Hematopoietic multipotent progenitor cell treated with erythropoietin and hydrocortisone succinate and interleukin-3 and kit ligand, for 17 days (in vitro differentiated cells): ENCODE measurements around the gene TAC3.
"Not testable (repeated sequence)": the region's sequence is repeated elsewhere in the genome, so short reads cannot be mapped to it uniquely, and the experiment has no call there.

Experiments used
- DNase-seq: peaks from one replicate; pipeline ENCODE4 v3.0.0-alpha.2; 2015; ENCODE audit warnings: low spot score

Gene TAC3

DNA sequence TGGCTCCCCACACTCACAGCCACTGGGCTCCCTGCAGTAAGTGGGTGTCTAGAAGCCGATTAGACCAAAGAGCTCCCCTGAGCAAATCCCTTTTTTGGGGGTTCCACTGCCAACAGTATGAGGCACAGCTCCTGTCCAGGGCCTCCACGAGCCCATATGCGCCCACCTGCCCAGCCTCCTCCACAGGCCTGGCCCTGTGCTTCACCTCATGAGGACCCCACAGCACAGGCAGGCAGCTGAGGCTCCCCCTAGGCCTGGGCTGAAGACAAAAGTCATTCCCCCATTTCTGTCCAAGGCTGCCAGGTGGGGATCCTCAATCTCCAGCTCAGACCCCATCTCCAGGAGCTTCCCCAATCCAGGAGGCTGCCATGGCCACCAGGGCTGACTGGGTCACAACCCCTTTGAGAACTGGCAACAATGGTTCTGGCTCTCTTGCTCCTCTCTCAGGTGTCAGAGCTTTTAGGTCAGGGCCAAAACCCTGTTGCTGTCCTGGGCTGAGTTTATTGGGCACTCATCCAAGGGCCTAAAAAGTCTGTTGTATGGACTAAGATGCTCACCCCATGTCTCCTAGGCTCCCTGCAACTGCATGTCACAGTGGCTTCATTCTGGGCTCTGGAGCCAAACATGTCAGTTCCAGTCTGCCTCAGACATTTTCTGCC, 33.6 kb downstream of the TAC3 start:
- DNase-seq, result not testable (repeated sequence)

GRCh38 chr12:56980941-56981530, 35.3 kb downstream of the TAC3 start:
- no peak for DNase-seq

DNA sequence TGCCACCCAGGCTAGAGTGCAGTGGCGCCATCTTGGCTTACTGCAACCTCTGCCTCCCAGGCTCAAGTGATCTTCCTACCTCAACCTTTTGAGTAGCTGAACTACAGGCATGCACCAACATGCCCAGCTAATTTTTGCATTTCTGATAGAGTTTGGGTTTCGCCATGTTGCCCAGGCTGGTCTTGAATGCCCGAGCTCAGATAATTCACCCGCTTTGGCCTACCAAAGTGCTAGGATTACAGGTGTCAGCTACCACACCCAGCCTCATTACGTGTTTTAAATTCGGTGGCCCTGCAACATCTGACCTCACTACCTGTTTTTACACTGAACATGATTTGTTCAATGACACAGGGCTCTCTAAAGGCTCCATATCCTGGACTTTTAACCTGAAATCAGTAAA, 36.1 kb downstream of the TAC3 start:
- no peak for DNase-seq

GRCh38 chr12:56979628-56980027, 36.7 kb downstream of the TAC3 start:
- DNase-seq, result no peak

DNA sequence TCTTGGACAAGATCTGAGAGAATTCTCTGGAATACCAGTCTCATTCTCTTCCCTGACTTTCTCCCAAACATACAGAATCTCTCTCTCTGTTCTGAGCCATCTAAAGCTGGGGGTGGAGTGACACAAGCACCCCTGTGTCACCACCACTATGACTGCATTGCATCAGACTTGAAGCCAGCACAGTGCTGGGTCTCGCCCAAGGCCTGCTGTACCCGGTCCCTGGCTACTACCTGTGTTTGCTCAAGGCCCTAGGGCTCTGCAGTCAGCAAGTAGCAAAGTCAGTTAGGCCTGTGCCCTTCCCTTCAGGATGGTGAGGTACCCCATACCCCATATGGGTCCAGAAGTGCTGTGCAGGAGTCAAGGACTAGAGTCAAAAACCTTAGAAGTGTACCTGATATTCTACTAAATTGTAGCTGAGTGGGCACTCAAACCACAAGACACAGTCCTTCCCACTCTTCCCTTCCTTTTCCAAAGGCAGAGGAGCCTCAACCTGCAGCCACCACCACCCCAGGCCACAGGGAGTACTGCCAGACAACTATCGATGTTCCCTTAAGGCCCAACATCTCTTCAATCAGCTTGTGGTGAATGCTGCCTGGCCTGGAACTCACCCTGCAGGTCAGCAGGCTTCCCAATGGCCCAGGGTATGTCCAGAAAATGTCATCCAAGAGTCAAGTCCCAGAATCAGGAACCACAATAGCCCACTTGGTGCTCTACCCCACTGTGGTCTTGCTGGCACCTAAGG, 37.8 kb downstream of the TAC3 start:
- no peak for DNase-seq

- DNase-seq, result not testable (repeated sequence)
Observed at GRCh38 chr12:56977361-56977760, 39.0 kb downstream of the TAC3 start.

GRCh38 chr12:56974224-56974623, 42.1 kb downstream of the TAC3 start:
- DNase-seq, result not testable (repeated sequence)

GRCh38 chr12:56968910-56969309, 47.4 kb downstream of the TAC3 start:
- DNase-seq, result not testable (repeated sequence)

DNA sequence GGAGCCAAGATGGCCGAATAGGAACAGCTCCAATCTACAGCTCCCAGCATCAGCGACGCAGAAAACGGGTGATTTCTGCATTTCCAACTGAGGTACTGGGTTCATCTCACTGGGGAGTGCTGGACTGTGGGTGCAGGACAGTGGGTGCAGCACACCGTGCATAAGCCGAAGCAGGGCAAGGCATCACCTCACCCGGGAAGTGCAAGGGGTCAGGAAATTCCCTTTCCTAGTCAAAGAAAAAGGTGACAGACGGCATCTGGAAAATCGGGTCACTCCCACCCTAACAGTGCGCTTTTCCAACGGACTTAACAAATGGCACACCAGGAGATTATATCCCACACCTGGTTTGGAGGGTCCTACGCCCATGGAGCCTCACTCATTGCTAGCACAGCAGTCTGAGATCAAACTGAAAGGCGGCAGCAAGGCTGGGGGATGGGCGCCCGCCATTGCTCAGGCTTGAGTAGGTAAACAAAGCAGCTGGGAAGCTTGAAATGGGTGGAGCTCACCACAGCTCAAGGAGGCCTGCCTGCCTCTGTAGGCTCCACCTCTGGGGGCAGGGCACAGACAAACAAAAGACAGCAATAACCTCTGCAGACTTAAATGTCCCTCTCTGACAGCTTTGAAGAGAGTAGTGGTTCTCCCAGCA, 50.2 kb downstream of the TAC3 start:
- not testable (repeated sequence) for DNase-seq

DNA sequence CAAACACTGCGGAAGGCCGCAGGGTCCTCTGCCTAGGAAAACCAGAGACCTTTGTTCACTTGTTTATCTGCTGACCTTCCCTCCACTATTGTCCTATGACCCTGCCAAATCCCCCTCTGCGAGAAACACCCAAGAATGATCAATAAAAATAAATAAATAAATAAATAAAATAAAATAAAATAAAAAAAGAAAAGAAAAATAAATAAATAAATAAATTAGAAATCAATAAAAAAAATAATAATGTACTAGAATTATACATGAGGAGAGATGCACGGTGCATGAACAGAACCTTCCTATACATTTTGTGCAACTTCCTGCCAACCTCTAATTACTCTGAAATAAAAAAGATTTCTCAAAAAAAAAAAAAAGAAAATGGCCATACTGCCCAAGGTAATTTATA, 51.2 kb downstream of the TAC3 start:
- not testable (repeated sequence) for DNase-seq

GRCh38 chr12:56963557-56963956, 52.8 kb downstream of the TAC3 start:
- not testable (repeated sequence) for DNase-seq

DNA sequence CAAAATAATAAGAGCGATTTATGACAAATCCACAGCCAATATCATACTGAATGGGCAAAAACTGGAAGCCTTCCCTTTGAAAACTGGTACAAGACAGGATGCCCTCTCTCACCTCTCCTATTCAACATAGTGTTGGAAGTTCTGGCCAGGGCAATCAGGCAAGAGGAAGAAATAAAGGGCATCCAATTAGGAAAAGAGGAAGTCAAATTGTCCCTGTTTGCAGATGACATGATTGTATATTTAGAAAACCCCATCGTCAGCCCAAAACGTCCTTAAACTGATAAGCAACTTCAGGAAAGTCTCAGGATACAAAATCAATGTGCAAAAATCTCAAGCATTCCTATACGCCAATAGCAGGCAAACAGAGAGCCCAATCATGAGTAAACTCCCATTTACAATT, 54.1 kb downstream of the TAC3 start:
- not testable (repeated sequence) for DNase-seq
